ENCODE results near the gene HCN3. TPM values are rescaled to one million over a fixed set of nuclear protein-coding genes. Genes with fewer than 3 reads are reported as not detected.

HCN3 gene
- total RNA-seq, 4 donors from 2014 or later: 0.18 to 1.5 (median 1.1) TPM

DNA sequence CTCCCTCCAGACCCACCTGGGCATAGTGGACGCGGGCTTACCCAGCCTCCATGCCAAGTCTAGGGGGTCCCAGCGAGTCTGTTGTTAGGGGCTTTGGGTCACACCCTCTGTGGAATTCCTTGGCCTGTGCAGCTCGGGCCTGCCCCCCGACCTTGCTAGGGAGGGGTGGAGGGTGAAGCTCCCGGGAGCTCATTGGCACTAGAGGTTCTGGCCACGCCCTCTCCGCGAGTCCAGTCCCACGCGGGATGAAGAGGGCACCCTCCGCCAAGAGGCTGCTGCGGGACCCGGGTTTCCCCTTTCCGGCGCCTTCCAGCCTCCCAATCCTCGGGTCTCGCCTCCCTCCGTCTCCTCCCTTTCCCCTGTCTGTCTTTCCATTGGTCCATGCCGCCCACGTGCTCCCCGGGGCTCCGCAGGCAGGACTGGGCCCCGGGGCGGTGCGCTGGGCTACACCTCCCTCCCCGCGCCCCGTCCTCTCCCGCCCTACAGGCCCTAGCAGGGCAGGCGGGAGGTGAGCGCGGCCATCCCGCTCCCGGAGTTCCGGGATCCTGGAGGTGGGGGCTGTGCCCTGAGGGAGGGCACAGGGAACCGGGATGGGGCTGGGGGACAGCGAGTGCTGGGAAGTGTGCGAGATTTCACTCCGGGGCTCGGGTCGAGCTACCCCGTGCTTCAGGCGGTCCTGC is 46.9 kb downstream of the HCN3 start:
- in situ Hi-C loops (cut with MboI; ENCODE audit: low sequenced_read_pairs in 4 of 4) (no loop called here), intact Hi-C loops (cut with DNase I; ENCODE audit: low total_unique reads) (loop anchor here (1.0 to 5.0 kb wide), 5 partner anchors 16 to 533 kb away; partner anchors contain the start of genes FDPS, GON4L, HCN3 and SYT11)
- Histone ChIP-seq H3K4me1 (peaks cover 16 to 39% of the 10 kb centered on the region in 2 donors), H3K4me3 (peak overlapping the region; percentile 62 to 95 (median 90)), H3K27ac (peak overlapping the region; percentile 82 to 96 (median 87)), H3K36me3 (peaks cover 0 to 4% of the 10 kb centered on the region in 2 donors), H3K9me3 (no peaks in the 10 kb centered on the region), H3K27me3 (no peaks in the 10 kb centered on the region)
- peak; percentile 84 to 86 for ATAC-seq
- TF ChIP-seq, protein P1, sequence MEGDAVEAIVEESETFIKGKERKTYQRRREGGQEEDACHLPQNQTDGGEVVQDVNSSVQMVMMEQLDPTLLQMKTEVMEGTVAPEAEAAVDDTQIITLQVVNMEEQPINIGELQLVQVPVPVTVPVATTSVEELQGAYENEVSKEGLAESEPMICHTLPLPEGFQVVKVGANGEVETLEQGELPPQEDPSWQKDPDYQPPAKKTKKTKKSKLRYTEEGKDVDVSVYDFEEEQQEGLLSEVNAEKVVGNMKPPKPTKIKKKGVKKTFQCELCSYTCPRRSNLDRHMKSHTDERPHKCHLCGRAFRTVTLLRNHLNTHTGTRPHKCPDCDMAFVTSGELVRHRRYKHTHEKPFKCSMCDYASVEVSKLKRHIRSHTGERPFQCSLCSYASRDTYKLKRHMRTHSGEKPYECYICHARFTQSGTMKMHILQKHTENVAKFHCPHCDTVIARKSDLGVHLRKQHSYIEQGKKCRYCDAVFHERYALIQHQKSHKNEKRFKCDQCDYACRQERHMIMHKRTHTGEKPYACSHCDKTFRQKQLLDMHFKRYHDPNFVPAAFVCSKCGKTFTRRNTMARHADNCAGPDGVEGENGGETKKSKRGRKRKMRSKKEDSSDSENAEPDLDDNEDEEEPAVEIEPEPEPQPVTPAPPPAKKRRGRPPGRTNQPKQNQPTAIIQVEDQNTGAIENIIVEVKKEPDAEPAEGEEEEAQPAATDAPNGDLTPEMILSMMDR (IDR thresholded peaks at IDR 0.05 in 4 of 5, conservative IDR thresholded peaks at IDR 0.05 in 1 of 5): no peak
- peak; percentile 55 to 72 for TF ChIP-seq POLR2A (IDR thresholded peaks at IDR 0.05)
- peak; percentile 94 to 96 for DNase-seq

DNA sequence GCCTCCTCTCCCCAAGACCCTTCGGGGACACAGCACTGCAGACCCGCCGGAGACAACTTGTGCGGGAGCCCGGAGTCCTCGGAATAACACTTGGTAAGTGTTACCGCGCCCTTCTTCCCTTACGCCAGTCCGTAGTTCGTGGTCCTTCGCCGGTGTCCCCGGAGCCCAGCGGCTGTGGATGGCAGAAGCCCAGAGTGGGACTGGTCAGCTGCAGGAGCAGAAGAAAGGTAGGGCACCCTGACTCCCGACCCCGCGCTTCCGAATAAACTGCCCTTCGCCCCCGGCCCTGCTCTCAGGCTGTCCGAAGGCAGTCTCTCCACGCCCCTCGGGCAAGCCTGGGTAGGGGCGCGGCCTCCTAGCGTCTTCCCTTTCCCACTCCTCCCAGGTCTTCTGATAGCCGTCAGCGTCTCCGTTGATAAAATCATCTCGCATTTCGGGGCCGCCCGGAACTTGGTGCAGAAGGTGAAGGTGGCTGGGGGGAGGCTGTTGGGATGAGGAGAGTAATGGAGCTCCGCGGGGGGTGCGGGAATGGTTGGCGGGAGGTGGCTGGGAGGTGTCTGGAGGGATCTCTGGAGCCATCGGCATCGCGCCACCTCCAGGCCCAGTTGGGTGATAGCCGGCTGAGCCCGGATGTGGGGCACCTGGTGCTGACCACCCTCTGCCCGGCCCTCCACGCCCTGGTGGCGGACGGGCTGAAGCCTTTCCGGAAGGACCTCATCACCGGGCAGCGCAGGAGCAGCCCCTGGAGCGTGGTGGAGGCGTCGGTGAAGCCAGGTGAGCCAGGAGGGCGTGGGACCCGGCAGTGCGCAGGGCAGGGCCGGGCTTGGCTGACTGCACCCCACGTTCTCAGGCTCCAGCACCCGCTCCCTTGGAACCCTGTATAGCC is 47.7 kb downstream of the HCN3 start:
- peak in 1 of 2 donors; percentile 39 for DNase-seq
- H3K4me3 ChIP-seq: peak overlapping the region; percentile 62 to 95 (median 90)
- in situ Hi-C loops (cut with MboI; ENCODE audit: low sequenced_read_pairs in 4 of 4): no loop called here
- no peak for TF ChIP-seq POLR2A (IDR thresholded peaks at IDR 0.05)
- TF ChIP-seq, protein P1 (IDR thresholded peaks at IDR 0.05 in 4 of 5, conservative IDR thresholded peaks at IDR 0.05 in 1 of 5): peak in 3 of 5 experiments; percentile 18 to 44 (median 28)
- H3K9me3 ChIP-seq: no peaks in the 10 kb centered on the region
- peak; percentile 10 to 11 for ATAC-seq
- no peaks in the 10 kb centered on the region for H3K27me3 ChIP-seq
- H3K27ac ChIP-seq: peak overlapping the region; percentile 82 to 96 (median 87)
- intact Hi-C loops (cut with DNase I; ENCODE audit: low total_unique reads): loop anchor here (1.0 to 5.0 kb wide), 5 partner anchors 17 to 532 kb away; partner anchors contain the start of genes FDPS, GON4L, HCN3 and SYT11
- H3K36me3 ChIP-seq: peaks cover 0 to 7% of the 10 kb centered on the region in 2 donors
- peaks cover 16 to 39% of the 10 kb centered on the region in 2 donors for H3K4me1 ChIP-seq

DNA sequence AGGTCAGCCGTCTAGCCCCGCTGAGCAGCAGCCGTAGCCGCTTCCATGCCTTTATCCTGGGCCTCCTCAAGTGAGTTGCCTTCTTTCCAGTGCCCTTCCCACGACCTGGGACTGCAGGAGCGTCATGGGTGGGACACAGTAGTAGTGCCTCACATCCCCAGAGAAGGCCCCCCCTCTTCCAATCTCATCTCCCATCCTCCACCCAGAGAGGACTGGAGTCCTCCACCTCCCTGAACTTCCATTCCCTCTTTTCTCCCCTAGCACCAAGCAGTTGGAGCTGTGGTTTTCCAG is 48.3 kb downstream of the HCN3 start:
- in situ Hi-C loops (cut with MboI; ENCODE audit: low sequenced_read_pairs in 4 of 4) (no loop called here), intact Hi-C loops (cut with DNase I; ENCODE audit: low total_unique reads) (no loop called here)
- Histone ChIP-seq H3K36me3 (peaks cover 0 to 13% of the 10 kb centered on the region in 2 donors), H3K27ac (peak overlapping the region in 2 of 4 donors; percentile 82 to 96), H3K4me3 (peak overlapping the region in 1 of 4 donors; percentile 88), H3K4me1 (peaks cover 13 to 34% of the 10 kb centered on the region in 2 donors), H3K9me3 (no peaks in the 10 kb centered on the region), H3K27me3 (no peaks in the 10 kb centered on the region)
- DNase-seq (no peak), ATAC-seq (no peak)
- TF ChIP-seq, protein P1 (IDR thresholded peaks at IDR 0.05 in 4 of 5, conservative IDR thresholded peaks at IDR 0.05 in 1 of 5): no peak
- TF ChIP-seq POLR2A (IDR thresholded peaks at IDR 0.05): no peak

DNA sequence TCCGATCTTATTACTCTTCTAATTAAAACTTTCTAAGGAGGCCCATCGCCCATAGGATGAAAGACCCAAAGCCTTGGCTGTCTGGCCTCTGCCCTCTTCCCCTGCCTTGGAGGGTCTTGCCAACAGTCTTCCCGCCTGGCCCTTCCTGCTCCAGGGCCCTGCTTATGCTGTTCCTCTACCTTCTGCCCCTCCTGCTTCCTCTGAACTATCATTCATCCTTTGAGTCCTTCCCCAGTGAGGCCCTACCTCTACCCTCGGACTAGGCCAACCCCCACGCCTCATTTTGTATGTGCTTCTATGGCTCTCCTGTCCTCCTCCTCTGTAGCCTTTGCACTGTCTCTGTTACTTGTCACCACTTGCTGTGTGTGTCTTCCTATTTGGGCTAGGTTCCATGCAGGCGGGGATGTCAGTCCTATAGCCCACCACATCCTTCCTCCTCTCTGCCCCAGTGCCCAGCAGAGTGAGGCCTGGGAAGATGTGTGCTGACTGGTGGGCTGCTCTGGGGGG is 48.8 kb downstream of the HCN3 start:
- H3K27ac ChIP-seq: no peak overlapping the region
- H3K4me1 ChIP-seq: peaks cover 13 to 32% of the 10 kb centered on the region in 2 donors
- no peak for DNase-seq
- in situ Hi-C loops (cut with MboI; ENCODE audit: low sequenced_read_pairs in 4 of 4): no loop called here
- TF ChIP-seq POLR2A (IDR thresholded peaks at IDR 0.05): no peak
- H3K4me3 ChIP-seq: no peak overlapping the region
- H3K36me3 ChIP-seq: peaks cover 0 to 18% of the 10 kb centered on the region in 2 donors
- H3K9me3 ChIP-seq: no peaks in the 10 kb centered on the region
- no peaks in the 10 kb centered on the region for H3K27me3 ChIP-seq
- intact Hi-C loops (cut with DNase I; ENCODE audit: low total_unique reads): no loop called here
- ATAC-seq: no peak

DNA sequence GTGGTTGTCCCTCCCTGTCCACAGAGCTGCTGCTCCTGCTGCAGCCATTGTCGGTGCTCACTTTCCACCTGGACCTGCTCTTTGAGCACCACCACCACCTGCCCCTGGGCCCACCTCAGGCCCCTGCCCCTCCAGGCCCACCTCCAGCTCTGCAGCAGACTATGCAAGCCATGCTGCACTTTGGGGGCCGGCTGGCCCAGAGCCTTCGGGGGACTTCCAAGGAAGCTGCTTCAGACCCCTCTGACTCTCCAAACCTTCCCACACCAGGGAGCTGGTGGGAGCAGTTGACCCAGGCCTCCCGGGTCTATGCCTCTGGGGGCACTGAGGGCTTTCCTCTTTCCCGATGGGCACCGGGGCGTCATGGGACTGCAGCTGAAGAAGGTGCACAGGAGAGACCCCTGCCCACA is 49.4 kb downstream of the HCN3 start:
- peaks cover 10 to 26% of the 10 kb centered on the region in 2 donors for H3K4me1 ChIP-seq
- H3K36me3 ChIP-seq: peaks cover 0 to 23% of the 10 kb centered on the region in 2 donors
- intact Hi-C loops (cut with DNase I; ENCODE audit: low total_unique reads): no loop called here

More for the DNA sequence above, 49.4 kb downstream of the HCN3 start:
- no peak overlapping the region for H3K27ac ChIP-seq
- no peak for ATAC-seq
- H3K4me3 ChIP-seq: no peak overlapping the region
- in situ Hi-C loops (cut with MboI; ENCODE audit: low sequenced_read_pairs in 4 of 4): no loop called here
- H3K9me3 ChIP-seq: no peaks in the 10 kb centered on the region
- no peak for DNase-seq
- TF ChIP-seq, protein P1 (IDR thresholded peaks at IDR 0.05 in 4 of 5, conservative IDR thresholded peaks at IDR 0.05 in 1 of 5): no peak
- no peak for TF ChIP-seq POLR2A (IDR thresholded peaks at IDR 0.05)
- no peaks in the 10 kb centered on the region for H3K27me3 ChIP-seq
